GM23338 (cell line): ENCODE results near the gene GRIN2C.

Experiments
- EZH2 ChIP-seq: fragments of 200-600 bp; sonication (generic); IDR thresholded peaks from one replicate; pipeline ENCODE4 v1.8.0; 2017; ENCODE audit warnings: antibody characterized with exemption, mild to moderate bottlenecking, low read depth; ENCODE audit not compliant: unreplicated experiment
- EZH2phosphoT487 ChIP-seq: fragments of 200-600 bp; sonication (generic); IDR thresholded peaks from one replicate; pipeline ENCODE4 v1.8.1; 2018; ENCODE audit warnings: antibody characterized with exemption; ENCODE audit not compliant: unreplicated experiment
- JUNB ChIP-seq: IDR thresholded peaks from one replicate; pipeline ENCODE4 v1.6.1; 2016; ENCODE audit warnings: antibody characterized with exemption; ENCODE audit not compliant: unreplicated experiment
- POLR2AphosphoS5 ChIP-seq: IDR thresholded peaks from 2 replicates; pipeline ENCODE4 v1.6.1; 2016; ENCODE audit warnings: antibody characterized with exemption, low read depth
- ZNF331 ChIP-seq: fragments of 250-450 bp; sonication (Bioruptor Pico); IDR thresholded peaks from 2 replicates; pipeline ENCODE4 v1.5.0; 2020; ENCODE audit warnings: low read depth, mild to moderate bottlenecking, moderate library complexity
- TF ChIP-seq, protein P1 (sequence below), 2 experiments: fragments of 200-600 bp in 1 of 2; sonication (generic) in 1 of 2; conservative IDR thresholded peaks; 2 replicates each; pipeline versions ENCODE4 v1.5.1 to v1.6.1; 2016 to 2017; ENCODE audit warnings: antibody characterized with exemption in 2 of 2, low read depth in 2 of 2, mild to moderate bottlenecking in 2 of 2, moderate library complexity in 1 of 2
- TF ChIP-seq, protein P2 (sequence below): IDR thresholded peaks from one replicate; pipeline ENCODE4 v1.6.1; 2018; ENCODE audit warnings: antibody characterized with exemption; ENCODE audit not compliant: unreplicated experiment

DNA sequence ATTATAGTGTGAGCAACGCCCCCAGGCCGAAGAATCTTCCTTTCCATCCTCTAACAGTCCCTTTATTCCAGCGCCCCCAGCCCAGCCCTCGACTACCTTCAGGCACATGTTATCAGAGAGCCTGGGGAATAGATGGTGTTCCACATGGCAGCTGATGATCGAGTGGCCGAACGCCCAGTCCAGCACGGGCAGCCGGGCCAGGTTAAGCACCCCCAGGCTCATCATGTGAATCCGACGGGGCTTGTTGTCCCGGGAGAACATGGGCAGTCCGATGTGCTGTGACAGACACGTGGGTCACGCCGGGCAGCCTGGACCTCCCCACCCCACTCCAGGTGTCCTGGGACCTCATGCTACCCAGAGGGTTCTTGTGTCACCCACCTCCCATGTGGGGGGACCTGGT is 19.6 kb upstream of the GRIN2C start:
- TF ChIP-seq, protein P1, sequence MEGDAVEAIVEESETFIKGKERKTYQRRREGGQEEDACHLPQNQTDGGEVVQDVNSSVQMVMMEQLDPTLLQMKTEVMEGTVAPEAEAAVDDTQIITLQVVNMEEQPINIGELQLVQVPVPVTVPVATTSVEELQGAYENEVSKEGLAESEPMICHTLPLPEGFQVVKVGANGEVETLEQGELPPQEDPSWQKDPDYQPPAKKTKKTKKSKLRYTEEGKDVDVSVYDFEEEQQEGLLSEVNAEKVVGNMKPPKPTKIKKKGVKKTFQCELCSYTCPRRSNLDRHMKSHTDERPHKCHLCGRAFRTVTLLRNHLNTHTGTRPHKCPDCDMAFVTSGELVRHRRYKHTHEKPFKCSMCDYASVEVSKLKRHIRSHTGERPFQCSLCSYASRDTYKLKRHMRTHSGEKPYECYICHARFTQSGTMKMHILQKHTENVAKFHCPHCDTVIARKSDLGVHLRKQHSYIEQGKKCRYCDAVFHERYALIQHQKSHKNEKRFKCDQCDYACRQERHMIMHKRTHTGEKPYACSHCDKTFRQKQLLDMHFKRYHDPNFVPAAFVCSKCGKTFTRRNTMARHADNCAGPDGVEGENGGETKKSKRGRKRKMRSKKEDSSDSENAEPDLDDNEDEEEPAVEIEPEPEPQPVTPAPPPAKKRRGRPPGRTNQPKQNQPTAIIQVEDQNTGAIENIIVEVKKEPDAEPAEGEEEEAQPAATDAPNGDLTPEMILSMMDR (conservative IDR thresholded peaks at IDR 0.05; ENCODE audit: low read depth in 2 of 2) = no peak
- TF ChIP-seq, protein P2, sequence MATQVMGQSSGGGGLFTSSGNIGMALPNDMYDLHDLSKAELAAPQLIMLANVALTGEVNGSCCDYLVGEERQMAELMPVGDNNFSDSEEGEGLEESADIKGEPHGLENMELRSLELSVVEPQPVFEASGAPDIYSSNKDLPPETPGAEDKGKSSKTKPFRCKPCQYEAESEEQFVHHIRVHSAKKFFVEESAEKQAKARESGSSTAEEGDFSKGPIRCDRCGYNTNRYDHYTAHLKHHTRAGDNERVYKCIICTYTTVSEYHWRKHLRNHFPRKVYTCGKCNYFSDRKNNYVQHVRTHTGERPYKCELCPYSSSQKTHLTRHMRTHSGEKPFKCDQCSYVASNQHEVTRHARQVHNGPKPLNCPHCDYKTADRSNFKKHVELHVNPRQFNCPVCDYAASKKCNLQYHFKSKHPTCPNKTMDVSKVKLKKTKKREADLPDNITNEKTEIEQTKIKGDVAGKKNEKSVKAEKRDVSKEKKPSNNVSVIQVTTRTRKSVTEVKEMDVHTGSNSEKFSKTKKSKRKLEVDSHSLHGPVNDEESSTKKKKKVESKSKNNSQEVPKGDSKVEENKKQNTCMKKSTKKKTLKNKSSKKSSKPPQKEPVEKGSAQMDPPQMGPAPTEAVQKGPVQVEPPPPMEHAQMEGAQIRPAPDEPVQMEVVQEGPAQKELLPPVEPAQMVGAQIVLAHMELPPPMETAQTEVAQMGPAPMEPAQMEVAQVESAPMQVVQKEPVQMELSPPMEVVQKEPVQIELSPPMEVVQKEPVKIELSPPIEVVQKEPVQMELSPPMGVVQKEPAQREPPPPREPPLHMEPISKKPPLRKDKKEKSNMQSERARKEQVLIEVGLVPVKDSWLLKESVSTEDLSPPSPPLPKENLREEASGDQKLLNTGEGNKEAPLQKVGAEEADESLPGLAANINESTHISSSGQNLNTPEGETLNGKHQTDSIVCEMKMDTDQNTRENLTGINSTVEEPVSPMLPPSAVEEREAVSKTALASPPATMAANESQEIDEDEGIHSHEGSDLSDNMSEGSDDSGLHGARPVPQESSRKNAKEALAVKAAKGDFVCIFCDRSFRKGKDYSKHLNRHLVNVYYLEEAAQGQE = no peak
- TF ChIP-seq JUNB = no peak
- TF ChIP-seq POLR2AphosphoS5 = no peak
- no peak for TF ChIP-seq EZH2
- no peak for TF ChIP-seq ZNF331 (CRISPR knock-in tag)
- TF ChIP-seq EZH2phosphoT487 = no peak
